Nasal cavity respiratory epithelium epithelial cell of viscerocranial mucosa (primary cell): ENCODE measurements around the gene COX20. TPM values are rescaled to one million over a fixed set of nuclear protein-coding genes. Genes with fewer than 3 reads are reported as not detected.

ENCODE experiments used
- total RNA-seq: library from RNA; depleted of rRNA; stranded (reverse); fragments of >200 nt; gene quantifications from 2 replicates; pipeline ENCODE4 v1.2.3, GENCODE V29; 2014

COX20 gene
- total RNA-seq: 9.2 and 14.0 TPM in 2 replicates

DNA sequence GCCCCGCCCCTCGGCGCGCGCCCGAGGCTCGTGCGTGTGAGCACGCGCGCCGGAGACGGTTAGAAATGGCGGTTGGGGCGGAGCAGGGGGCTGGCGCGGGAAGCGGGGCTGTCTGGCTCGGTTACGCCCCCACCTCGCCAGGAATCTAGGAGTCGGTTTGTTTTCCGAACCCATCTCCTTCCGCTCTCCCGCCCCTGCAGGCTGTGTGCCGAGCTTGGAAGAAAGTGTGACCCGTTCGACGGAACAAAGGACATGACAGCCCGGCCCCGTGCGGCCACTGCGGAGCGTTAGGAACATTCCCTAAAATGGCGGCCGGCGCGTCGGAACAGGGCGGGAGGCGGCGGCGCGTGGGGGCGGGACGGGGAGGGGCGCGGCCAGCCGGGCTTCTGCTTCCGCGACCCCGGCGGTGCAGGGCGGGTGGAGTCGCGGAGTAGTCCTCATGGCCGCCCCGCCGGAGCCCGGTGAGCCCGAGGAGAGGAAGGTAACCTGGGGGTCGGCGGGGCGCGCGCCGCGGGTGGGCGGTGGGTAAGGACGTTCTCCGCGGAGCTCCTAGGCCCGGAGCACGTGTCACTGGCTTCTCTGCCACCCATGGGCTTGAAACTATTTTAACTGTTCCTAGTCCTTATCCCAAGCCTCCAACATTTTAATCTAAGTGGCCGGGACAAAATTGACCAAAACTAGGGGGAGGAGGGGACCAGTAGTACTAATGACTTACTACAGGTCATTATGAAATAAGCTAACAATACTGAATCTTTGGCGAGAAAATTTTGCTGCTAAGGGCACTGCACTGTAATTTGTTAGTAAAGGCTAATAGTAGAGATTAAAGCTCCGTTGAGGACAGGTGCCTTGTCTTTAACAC lies at the start of gene COX20:
COX20 (plus strand) TSS at position 383 of the 859 bp plus-strand sequence; CDS start at position 440, 57 bp downstream.

GRCh38 chr1:244864253-244865027 lies 29.0 kb downstream of the COX20 start, which contains the start of gene HNRNPU:
Gene HNRNPU, minus strand, starts transcription at chr1:244864543. Its CDS starts 236 bp downstream, at chr1:244864307.

Other genes with a start within 250 kb of the COX20 start
- gene DESI2, start 182.5 kb upstream of the COX20 start, total RNA-seq: 56.1 and 88.2 TPM in 2 replicates
- 393 and 446 TPM in 2 replicates for gene HNRNPU, start 28.9 kb downstream of the COX20 start, total RNA-seq